IMR-90 (cell line): ENCODE data around the gene MCTP1. TPM values are rescaled to one million over a fixed set of nuclear protein-coding genes. Genes with fewer than 3 reads are reported as not detected.
A peak's percentile ranks its signal among the peaks of the same experiment; 100 is the strongest.

Source experiments
- ATAC-seq: fragments of 200-7000 bp; cut with Tn5 transposase; 2 replicates; pipeline ENCODE4 v1.9.1; 2020; ENCODE audit warnings: low read depth, mild to moderate bottlenecking, moderate library complexity
- BruUV-seq: library from RNA; stranded (reverse); fragments of 400-500 nt; replicated peaks from 2 replicates; lab custom pipeline; 2021; lab: Mats Ljungman, UMichigan
- CTCF ChIA-PET: fragments of 300-600 bp; formaldehyde crosslinking; extraction: SDS; loops from one replicate; lab custom pipeline; 2021; ENCODE audit warnings: antibody characterized with exemption; lab: Yijun Ruan, JAX
- POLR2A ChIA-PET: fragments of 300-600 bp; sonication (Branson Sonifier 250); formaldehyde crosslinking; loops from one replicate; lab custom pipeline; 2022; ENCODE audit warnings: antibody characterized with exemption; ENCODE audit not compliant: unreplicated experiment; lab: Charles Lee
- DNase-seq: peaks from one replicate; pipeline ENCODE4 v3.0.0; 2013
- H2AFZ ChIP-seq: replicated peaks from 2 replicates; pipeline ENCODE3; 2013; ENCODE audit warnings: low read length, mild to moderate bottlenecking; ENCODE audit not compliant: poor library complexity
- H2AK5ac ChIP-seq: 2 replicates; pipeline ENCODE4 v1.6.1; 2013; ENCODE audit warnings: low read depth, low read length, inconsistent platforms
- H2AK9ac ChIP-seq: replicated peaks from 2 replicates; pipeline ENCODE3; 2013; ENCODE audit warnings: mild to moderate bottlenecking, low read depth, low read length, moderate library complexity; ENCODE audit not compliant: poor library complexity
- H2BK120ac ChIP-seq: 2 replicates; pipeline ENCODE4 v1.6.1; 2013; ENCODE audit warnings: low read depth, low read length, inconsistent platforms
- H2BK15ac ChIP-seq: 3 replicates; pipeline ENCODE4 v1.6.1; 2013; ENCODE audit warnings: low read depth, low read length, inconsistent platforms
- H2BK20ac ChIP-seq: 2 replicates; pipeline ENCODE4 v1.6.1; 2013; ENCODE audit warnings: low read depth, mild to moderate bottlenecking, inconsistent platforms, low read length, moderate library complexity
- H2BK5ac ChIP-seq: 2 replicates; pipeline ENCODE4 v1.6.1; 2013; ENCODE audit warnings: mild to moderate bottlenecking, low read depth, low read length, inconsistent platforms; ENCODE audit not compliant: poor library complexity, severe bottlenecking
- H3K14ac ChIP-seq: replicated peaks from 2 replicates; pipeline ENCODE4 v1.6.1; 2013; ENCODE audit warnings: low read depth, low read length, inconsistent platforms
- H3K18ac ChIP-seq: 2 replicates; pipeline ENCODE4 v1.6.1; 2013; ENCODE audit warnings: low read depth, low read length, control low read depth
- H3K23ac ChIP-seq: 2 replicates; pipeline ENCODE4 v1.6.1; 2013; ENCODE audit warnings: low read depth, low read length, inconsistent platforms
- H3K27ac ChIP-seq: 2 replicates; pipeline ENCODE4 v1.5.1; 2013; ENCODE audit warnings: mild to moderate bottlenecking, control low read depth, low read length; ENCODE audit not compliant: insufficient read depth
- H3K27me3 ChIP-seq: 2 replicates; pipeline ENCODE4 v1.6.1; 2013; ENCODE audit warnings: low read length; ENCODE audit not compliant: control insufficient read depth, insufficient read depth
- H3K36me3 ChIP-seq: 2 replicates; pipeline ENCODE4 v1.6.1; 2013; ENCODE audit warnings: low read length, mixed read lengths; ENCODE audit not compliant: control insufficient read depth, insufficient read depth
- H3K4ac ChIP-seq: 2 replicates; pipeline ENCODE4 v1.6.1; 2013; ENCODE audit warnings: low read depth, low read length, inconsistent platforms
- H3K4me1 ChIP-seq: 2 replicates; pipeline ENCODE4 v1.6.1; 2013; ENCODE audit warnings: low read length, mixed read lengths; ENCODE audit not compliant: control insufficient read depth, insufficient read depth
- H3K4me2 ChIP-seq: 2 replicates; pipeline ENCODE4 v1.6.1; 2013; ENCODE audit warnings: low read depth, mild to moderate bottlenecking, control low read depth, low read length, moderate library complexity
- H3K4me3 ChIP-seq: 2 replicates; pipeline ENCODE4 v1.5.1; 2013; ENCODE audit warnings: low read depth, mild to moderate bottlenecking, control low read depth, low read length, moderate library complexity; ENCODE audit not compliant: insufficient read depth
- H3K56ac ChIP-seq: 2 replicates; pipeline ENCODE4 v1.6.1; 2013; ENCODE audit warnings: low read length, inconsistent platforms; ENCODE audit not compliant: insufficient read depth; ENCODE audit errors: extremely low read depth
- H3K79me1 ChIP-seq, 2 experiments: 2 replicates each; pipeline ENCODE4 v1.6.1; 2013; ENCODE audit warnings: low read length in 2 of 2, inconsistent platforms in 1 of 2, low read depth in 1 of 2
- H3K9ac ChIP-seq: 2 replicates; pipeline ENCODE4 v1.6.1; 2013; ENCODE audit warnings: low read depth, low read length, control low read depth
- H3K9me1 ChIP-seq: 2 replicates; pipeline ENCODE4 v1.6.1; 2013; ENCODE audit warnings: low read length, inconsistent platforms; ENCODE audit not compliant: insufficient read depth
- H3K9me3 ChIP-seq: 2 replicates; pipeline ENCODE4 v1.6.1; 2013; ENCODE audit warnings: low read length; ENCODE audit not compliant: control insufficient read depth, insufficient read depth
- H4K20me1 ChIP-seq: 2 replicates; pipeline ENCODE4 v1.6.1; 2013; ENCODE audit warnings: low read length, inconsistent platforms; ENCODE audit not compliant: insufficient read depth
- H4K5ac ChIP-seq: 2 replicates; pipeline ENCODE4 v1.6.1; 2013; ENCODE audit warnings: mild to moderate bottlenecking, low read depth, low read length, control low read depth
- H4K8ac ChIP-seq, 2 experiments: 2 replicates each; pipeline ENCODE4 v1.6.1; 2013; ENCODE audit warnings: low read depth in 2 of 2, low read length in 2 of 2, control low read depth in 1 of 2, inconsistent platforms in 1 of 2
- H4K91ac ChIP-seq: 2 replicates; pipeline ENCODE4 v1.6.1; 2013; ENCODE audit warnings: low read depth, low read length, inconsistent platforms; ENCODE audit not compliant: insufficient read depth
- BHLHE40 ChIP-seq: fragments of 150-350 bp; IDR thresholded peaks from 2 replicates; pipeline ENCODE4 v1.6.1; 2016; ENCODE audit warnings: mild to moderate bottlenecking, low read depth, low read length
- CEBPB ChIP-seq: IDR thresholded peaks from 2 replicates; pipeline ENCODE4 v1.6.1; 2012; ENCODE audit warnings: low read depth, low read length, improper control_type of control experiment
- CHD1 ChIP-seq: IDR thresholded peaks from 2 replicates; pipeline ENCODE4 v1.6.1; 2012; ENCODE audit warnings: low read depth, low read length, improper control_type of control experiment
- ELK1 ChIP-seq: fragments of 150-350 bp; IDR thresholded peaks from 2 replicates; pipeline ENCODE4 v1.6.1; 2016; ENCODE audit warnings: low read depth, mild to moderate bottlenecking, low read length, moderate library complexity, borderline replicate concordance
- FOS ChIP-seq: fragments of 150-350 bp; IDR thresholded peaks from 2 replicates; pipeline ENCODE4 v1.6.1; 2016; ENCODE audit warnings: low read depth, low read length
- MAFK ChIP-seq: IDR thresholded peaks from 2 replicates; pipeline ENCODE4 v1.6.1; 2012; ENCODE audit warnings: low read depth, low read length, improper control_type of control experiment
- MAZ ChIP-seq: IDR thresholded peaks from 2 replicates; pipeline ENCODE4 v1.6.1; 2012; ENCODE audit warnings: low read depth, mild to moderate bottlenecking, low read length, improper control_type of control experiment, moderate library complexity, borderline replicate concordance
- MXI1 ChIP-seq: IDR thresholded peaks from 2 replicates; pipeline ENCODE4 v1.6.1; 2012; ENCODE audit warnings: low read depth, mild to moderate bottlenecking, low read length, moderate library complexity, borderline replicate concordance
- NFE2L2 ChIP-seq: fragments of 150-350 bp; IDR thresholded peaks from 2 replicates; pipeline ENCODE4 v1.6.1; 2016; ENCODE audit warnings: low read depth, mild to moderate bottlenecking, low read length
- POLR2A ChIP-seq: IDR thresholded peaks from 2 replicates; pipeline ENCODE4 v1.6.1; 2012; ENCODE audit warnings: mild to moderate bottlenecking, low read depth, low read length
- RAD21 ChIP-seq: IDR thresholded peaks from 2 replicates; pipeline ENCODE4 v1.6.1; 2012; ENCODE audit warnings: low read length, improper control_type of control experiment
- RCOR1 ChIP-seq: IDR thresholded peaks from 2 replicates; pipeline ENCODE4 v1.6.1; 2012; ENCODE audit warnings: mild to moderate bottlenecking, low read length, improper control_type of control experiment; ENCODE audit not compliant: insufficient replicate concordance
- RFX5 ChIP-seq: IDR thresholded peaks from 2 replicates; pipeline ENCODE4 v1.8.0; 2012; ENCODE audit warnings: low read depth, mild to moderate bottlenecking, low read length, moderate library complexity
- SMC3 ChIP-seq: fragments of 150-350 bp; IDR thresholded peaks from 2 replicates; pipeline ENCODE4 v1.6.1; 2016; ENCODE audit warnings: low read depth, mild to moderate bottlenecking, antibody characterized with exemption, low read length, moderate library complexity
- dilution Hi-C: fragments of 300-500 bp; cut with HindIII; formaldehyde crosslinking; loops from one replicate; pipeline ENCODE4 v1.14.3; 2018; ENCODE audit warnings: low sequenced_read_pairs; ENCODE audit not compliant: unreplicated experiment
- in situ Hi-C: fragments of 300-500 bp; cut with MboI; formaldehyde crosslinking; loops from 3 replicates; pipeline ENCODE4 v1.14.3; 2019; ENCODE audit warnings: low sequenced_read_pairs, inconsistent platforms, mixed read lengths
- intact Hi-C: fragments of 100-400 bp; cut with micrococcal nuclease; formaldehyde crosslinking; loops from 2 replicates; pipeline ENCODE4 v1.10.0; 2022
- polyA plus RNA-seq, 3 experiments: library from polyadenylated mRNA; depleted of rRNA; stranded (reverse); fragments of >200 nt; gene quantifications; 2 replicates each; pipeline ENCODE4 v1.2.3, GENCODE V29; 2012; ENCODE audit warnings: low replicate concordance in 1 of 3
- total RNA-seq: library from RNA; depleted of rRNA; stranded (reverse); fragments of >200 nt; gene quantifications from 2 replicates; pipeline ENCODE4 v1.2.3, GENCODE V29; 2012
- TF ChIP-seq, protein P1 (sequence below): conservative IDR thresholded peaks from 2 replicates; pipeline ENCODE4 v1.5.1; 2012; ENCODE audit warnings: mild to moderate bottlenecking, low read depth, low read length, improper control_type of control experiment
- TF ChIP-seq, protein P2 (sequence below): fragments of 150-350 bp; IDR thresholded peaks from 2 replicates; pipeline ENCODE4 v1.6.1; 2017; ENCODE audit warnings: mild to moderate bottlenecking, antibody characterized with exemption, low read length, low read depth

MCTP1 gene
- total and polyA plus RNA-seq, 2 of the 4 experiments (the other 2 are of a cell fraction): 0.21 TPM; not detected in 1

DNA sequence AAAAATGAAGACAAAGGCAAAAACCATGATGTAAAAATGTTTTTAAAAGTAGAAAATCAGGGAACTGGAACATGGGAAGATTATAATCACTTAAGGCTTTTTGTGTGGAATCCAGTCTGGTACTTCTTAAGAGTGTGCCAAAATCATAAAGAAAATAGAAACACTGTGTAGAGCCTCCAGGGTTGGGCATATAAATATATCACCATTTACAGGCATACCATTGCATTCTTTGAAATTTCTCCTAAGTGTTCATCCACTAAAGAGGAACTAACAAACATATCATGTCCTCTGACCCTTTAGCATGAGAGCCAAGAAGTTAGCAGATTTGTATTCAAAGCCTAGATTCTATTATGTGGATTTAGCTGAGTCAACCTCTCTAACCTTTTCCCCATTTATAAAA is 573.1 kb downstream of the MCTP1 start:
- Histone ChIP-seq H3K23ac (no peak overlapping the region), H3K4me1 (0 out of 2 replicates have a peak, but pooled peaks cover 1% of the 10 kb centered on the region), H3K56ac (no peak overlapping the region), H2AFZ (no peak overlapping the region), H3K79me1 (no peaks in the 10 kb centered on the region), H4K91ac (no peak overlapping the region), H3K4me2 (no peak overlapping the region), H3K9ac (no peak overlapping the region), H3K14ac (no peak overlapping the region), H2AK9ac (no peak overlapping the region), H3K9me3 (no peaks in the 10 kb centered on the region), H3K9me1 (no peaks in the 10 kb centered on the region; the same call in 1 of the 2 replicates), H4K8ac (no peak overlapping the region), H3K4me3 (no peak overlapping the region), H2BK20ac (no peak overlapping the region), H2BK5ac (no peak overlapping the region), H3K27me3 (no peaks in the 10 kb centered on the region), H3K18ac (no peak overlapping the region), H2AK5ac (no peak overlapping the region), H3K4ac (no peak overlapping the region), H4K5ac (no peak overlapping the region), H2BK120ac (no peak overlapping the region), H3K27ac (no peak overlapping the region), H3K36me3 (no peaks in the 10 kb centered on the region), H2BK15ac (no peak overlapping the region), H4K20me1 (no peaks in the 10 kb centered on the region)
- dilution Hi-C loops: no loop called here
- in situ Hi-C loops: no loop called here
- no peak for TF ChIP-seq RCOR1
- TF ChIP-seq ELK1: no peak
- TF ChIP-seq POLR2A: no peak
- no peak for TF ChIP-seq BHLHE40
- TF ChIP-seq, protein P1, sequence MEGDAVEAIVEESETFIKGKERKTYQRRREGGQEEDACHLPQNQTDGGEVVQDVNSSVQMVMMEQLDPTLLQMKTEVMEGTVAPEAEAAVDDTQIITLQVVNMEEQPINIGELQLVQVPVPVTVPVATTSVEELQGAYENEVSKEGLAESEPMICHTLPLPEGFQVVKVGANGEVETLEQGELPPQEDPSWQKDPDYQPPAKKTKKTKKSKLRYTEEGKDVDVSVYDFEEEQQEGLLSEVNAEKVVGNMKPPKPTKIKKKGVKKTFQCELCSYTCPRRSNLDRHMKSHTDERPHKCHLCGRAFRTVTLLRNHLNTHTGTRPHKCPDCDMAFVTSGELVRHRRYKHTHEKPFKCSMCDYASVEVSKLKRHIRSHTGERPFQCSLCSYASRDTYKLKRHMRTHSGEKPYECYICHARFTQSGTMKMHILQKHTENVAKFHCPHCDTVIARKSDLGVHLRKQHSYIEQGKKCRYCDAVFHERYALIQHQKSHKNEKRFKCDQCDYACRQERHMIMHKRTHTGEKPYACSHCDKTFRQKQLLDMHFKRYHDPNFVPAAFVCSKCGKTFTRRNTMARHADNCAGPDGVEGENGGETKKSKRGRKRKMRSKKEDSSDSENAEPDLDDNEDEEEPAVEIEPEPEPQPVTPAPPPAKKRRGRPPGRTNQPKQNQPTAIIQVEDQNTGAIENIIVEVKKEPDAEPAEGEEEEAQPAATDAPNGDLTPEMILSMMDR: no peak
- no peak for TF ChIP-seq MXI1
- no peak for TF ChIP-seq MAFK
- TF ChIP-seq NFE2L2: no peak
- TF ChIP-seq, protein P2, sequence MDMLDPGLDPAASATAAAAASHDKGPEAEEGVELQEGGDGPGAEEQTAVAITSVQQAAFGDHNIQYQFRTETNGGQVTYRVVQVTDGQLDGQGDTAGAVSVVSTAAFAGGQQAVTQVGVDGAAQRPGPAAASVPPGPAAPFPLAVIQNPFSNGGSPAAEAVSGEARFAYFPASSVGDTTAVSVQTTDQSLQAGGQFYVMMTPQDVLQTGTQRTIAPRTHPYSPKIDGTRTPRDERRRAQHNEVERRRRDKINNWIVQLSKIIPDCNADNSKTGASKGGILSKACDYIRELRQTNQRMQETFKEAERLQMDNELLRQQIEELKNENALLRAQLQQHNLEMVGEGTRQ: no peak
- no peak for TF ChIP-seq RFX5
- no peak for TF ChIP-seq RAD21
- no peak for TF ChIP-seq CHD1
- TF ChIP-seq SMC3: no peak
- no peak for TF ChIP-seq CEBPB
- no peak for TF ChIP-seq MAZ
- no peak for TF ChIP-seq FOS
- ATAC-seq: peak; percentile 86
- ChIA-PET CTCF (no interaction called here), POLR2A (no interaction called here)
- DNase-seq: no peak
- intact Hi-C loops: no loop called here
- BruUV-seq: no TSS peak
